Ascending aorta (tissue), 2 donors: Measurements from ENCODE around the gene CYP1B1. TPM values are rescaled to one million over a fixed set of nuclear protein-coding genes. Genes with fewer than 3 reads are reported as not detected.
"Not testable (repeated sequence)": the region's sequence is repeated elsewhere in the genome, so short reads cannot be mapped to it uniquely, and the experiment has no call there.

Source experiments
- DNase-seq, 2 donors: peaks; one replicate each; pipeline ENCODE4 v3.0.0-alpha.2; 2019; ENCODE audit warnings: low spot score in 2 of 2
- H3K27ac ChIP-seq, 2 donors: fragments of 200-600 bp; sonication (generic); one replicate each; pipeline ENCODE4 v1.5.1; 2016 to 2017; ENCODE audit warnings: mild to moderate bottlenecking in 1 of 2
- H3K27me3 ChIP-seq: fragments of 200-600 bp; sonication (generic); one replicate; pipeline ENCODE4 v1.5.1; 2017
- H3K36me3 ChIP-seq, 2 donors: fragments of 200-600 bp; sonication (generic); one replicate each; pipeline ENCODE4 v1.5.1; 2016
- H3K4me1 ChIP-seq, 2 donors: fragments of 200-600 bp; sonication (generic); one replicate each; pipeline ENCODE4 v1.5.1; 2016 to 2017; ENCODE audit warnings: mild to moderate bottlenecking in 1 of 2
- H3K4me3 ChIP-seq, 2 donors: fragments of 200-600 bp; sonication (generic); one replicate each; pipeline ENCODE4 v1.5.1; 2016 to 2017; ENCODE audit warnings: mild to moderate bottlenecking in 1 of 2
- H3K9me3 ChIP-seq, 2 donors: fragments of 200-600 bp; sonication (generic); one replicate each; pipeline ENCODE4 v1.5.1; 2016
- intact Hi-C: fragments of 100-400 bp; cut with DNase I; formaldehyde crosslinking; loops from one replicate; pipeline ENCODE4 v1.15.1; 2023
- total RNA-seq: library from RNA; depleted of rRNA; stranded (reverse); fragments of >200 nt; gene quantifications from one replicate; pipeline ENCODE4 v1.1.0, GENCODE V29; 2016
- TF ChIP-seq, protein P1 (sequence below), 3 experiments: fragments of 200-600 bp in 2 of 3; fragments of 450-650 bp in 1 of 3; sonication (generic) in 2 of 3; IDR thresholded peaks; one replicate each; pipeline ENCODE4 v1.5.1; 2016 to 2019; ENCODE audit warnings: antibody characterized with exemption in 3 of 3, mild to moderate bottlenecking in 1 of 3, moderate library complexity in 1 of 3

The CYP1B1 gene
- total RNA-seq, 1 donor from 2014 or later, result 148 TPM

- TF ChIP-seq, protein P1, sequence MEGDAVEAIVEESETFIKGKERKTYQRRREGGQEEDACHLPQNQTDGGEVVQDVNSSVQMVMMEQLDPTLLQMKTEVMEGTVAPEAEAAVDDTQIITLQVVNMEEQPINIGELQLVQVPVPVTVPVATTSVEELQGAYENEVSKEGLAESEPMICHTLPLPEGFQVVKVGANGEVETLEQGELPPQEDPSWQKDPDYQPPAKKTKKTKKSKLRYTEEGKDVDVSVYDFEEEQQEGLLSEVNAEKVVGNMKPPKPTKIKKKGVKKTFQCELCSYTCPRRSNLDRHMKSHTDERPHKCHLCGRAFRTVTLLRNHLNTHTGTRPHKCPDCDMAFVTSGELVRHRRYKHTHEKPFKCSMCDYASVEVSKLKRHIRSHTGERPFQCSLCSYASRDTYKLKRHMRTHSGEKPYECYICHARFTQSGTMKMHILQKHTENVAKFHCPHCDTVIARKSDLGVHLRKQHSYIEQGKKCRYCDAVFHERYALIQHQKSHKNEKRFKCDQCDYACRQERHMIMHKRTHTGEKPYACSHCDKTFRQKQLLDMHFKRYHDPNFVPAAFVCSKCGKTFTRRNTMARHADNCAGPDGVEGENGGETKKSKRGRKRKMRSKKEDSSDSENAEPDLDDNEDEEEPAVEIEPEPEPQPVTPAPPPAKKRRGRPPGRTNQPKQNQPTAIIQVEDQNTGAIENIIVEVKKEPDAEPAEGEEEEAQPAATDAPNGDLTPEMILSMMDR (IDR thresholded peaks at IDR 0.05), result no peak
- no peak for DNase-seq
- H3K9me3 ChIP-seq, result no peaks in the 10 kb centered on the region
- H3K27ac ChIP-seq, result no peak overlapping the region
- intact Hi-C loops, result no loop called here
- no peaks in the 10 kb centered on the region for H3K27me3 ChIP-seq
- H3K4me1 ChIP-seq, result no peaks in the 10 kb centered on the region
- no peaks in the 10 kb centered on the region for H3K36me3 ChIP-seq
- H3K4me3 ChIP-seq, result no peak overlapping the region
Measured at GRCh38 chr2:38113051-38113450, 37.1 kb upstream of the CYP1B1 start.

GRCh38 chr2:38111350-38111749 is 35.4 kb upstream of the CYP1B1 start:
- H3K4me3 ChIP-seq, H3K9me3 ChIP-seq, intact Hi-C loops, DNase-seq, H3K4me1 ChIP-seq, H3K27ac ChIP-seq, H3K36me3 ChIP-seq, H3K27me3 ChIP-seq: not testable (repeated sequence)

DNA sequence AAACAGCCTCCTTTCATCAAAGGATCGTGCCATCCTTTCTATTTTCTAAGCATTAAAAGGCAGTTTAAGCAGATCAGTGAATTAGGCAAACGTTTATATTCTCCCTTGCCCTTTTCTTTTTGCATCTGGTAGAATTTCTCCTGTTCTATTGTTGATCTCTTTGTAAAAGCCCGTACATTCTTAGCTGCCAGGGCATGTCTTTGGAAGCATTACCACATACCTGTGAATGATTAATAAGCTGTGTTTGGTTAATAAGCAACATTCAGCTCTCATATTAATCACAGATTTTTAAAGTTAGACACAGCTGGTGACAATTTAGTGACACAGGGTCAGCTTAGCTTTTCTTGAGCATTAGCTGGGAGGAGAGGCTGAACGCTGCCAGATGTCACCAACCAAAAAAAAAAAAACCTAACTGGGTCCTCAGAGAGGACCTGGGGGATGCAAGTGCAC is 33.8 kb upstream of the CYP1B1 start:
- Histone ChIP-seq H3K36me3 (no peaks in the 10 kb centered on the region), H3K4me1 (peaks cover 0 to 5% of the 10 kb centered on the region in 2 donors), H3K4me3 (no peak overlapping the region), H3K9me3 (no peaks in the 10 kb centered on the region), H3K27me3 (no peaks in the 10 kb centered on the region), H3K27ac (no peak overlapping the region)
- TF ChIP-seq, protein P1 (IDR thresholded peaks at IDR 0.05), result no peak
- intact Hi-C loops, result no loop called here
- no peak for DNase-seq

- intact Hi-C loops, result no loop called here
- no peak for DNase-seq
- Histone ChIP-seq H3K9me3 (no peaks in the 10 kb centered on the region), H3K27me3 (no peaks in the 10 kb centered on the region), H3K36me3 (no peaks in the 10 kb centered on the region), H3K27ac (no peak overlapping the region), H3K4me3 (no peak overlapping the region), H3K4me1 (peaks cover 0 to 5% of the 10 kb centered on the region in 2 donors)
- TF ChIP-seq, protein P1 (IDR thresholded peaks at IDR 0.05), result no peak
Measured at GRCh38 chr2:38108907-38109731, 33.2 kb upstream of the CYP1B1 start.

GRCh38 chr2:38107738-38108410 is 31.9 kb upstream of the CYP1B1 start:
- TF ChIP-seq, protein P1 (IDR thresholded peaks at IDR 0.05), result no peak
- Histone ChIP-seq H3K4me3 (no peak overlapping the region), H3K9me3 (no peaks in the 10 kb centered on the region), H3K36me3 (no peaks in the 10 kb centered on the region), H3K27ac (no peak overlapping the region), H3K27me3 (no peaks in the 10 kb centered on the region), H3K4me1 (peaks cover 0 to 5% of the 10 kb centered on the region in 2 donors)
- intact Hi-C loops, result no loop called here
- DNase-seq, result no peak
